ENCODE results near the gene TCEAL9.

DNA sequence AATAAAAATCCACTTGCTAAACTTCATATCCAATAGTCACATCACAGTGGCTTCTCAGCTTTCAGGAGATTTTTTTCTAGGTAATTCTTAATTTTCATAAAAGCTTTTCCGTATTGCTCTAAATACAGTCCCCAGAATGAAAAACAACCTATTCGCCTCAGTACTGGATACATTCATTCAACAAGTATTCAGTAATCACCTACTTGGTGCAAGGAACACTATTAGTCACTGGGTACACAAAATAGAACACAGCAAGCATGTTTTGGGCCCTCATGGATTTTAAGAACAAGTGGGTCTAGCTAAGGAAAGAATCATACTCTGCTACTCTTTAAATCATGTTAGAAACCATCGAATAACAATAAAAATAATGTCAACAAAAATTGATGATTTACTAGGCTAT is 17.3 kb downstream of the TCEAL9 start:
- TF ChIP-seq EZH2 (IDR thresholded peaks at IDR 0.05; ENCODE audit: borderline replicate concordance), result no peak
- TF ChIP-seq, protein P1, sequence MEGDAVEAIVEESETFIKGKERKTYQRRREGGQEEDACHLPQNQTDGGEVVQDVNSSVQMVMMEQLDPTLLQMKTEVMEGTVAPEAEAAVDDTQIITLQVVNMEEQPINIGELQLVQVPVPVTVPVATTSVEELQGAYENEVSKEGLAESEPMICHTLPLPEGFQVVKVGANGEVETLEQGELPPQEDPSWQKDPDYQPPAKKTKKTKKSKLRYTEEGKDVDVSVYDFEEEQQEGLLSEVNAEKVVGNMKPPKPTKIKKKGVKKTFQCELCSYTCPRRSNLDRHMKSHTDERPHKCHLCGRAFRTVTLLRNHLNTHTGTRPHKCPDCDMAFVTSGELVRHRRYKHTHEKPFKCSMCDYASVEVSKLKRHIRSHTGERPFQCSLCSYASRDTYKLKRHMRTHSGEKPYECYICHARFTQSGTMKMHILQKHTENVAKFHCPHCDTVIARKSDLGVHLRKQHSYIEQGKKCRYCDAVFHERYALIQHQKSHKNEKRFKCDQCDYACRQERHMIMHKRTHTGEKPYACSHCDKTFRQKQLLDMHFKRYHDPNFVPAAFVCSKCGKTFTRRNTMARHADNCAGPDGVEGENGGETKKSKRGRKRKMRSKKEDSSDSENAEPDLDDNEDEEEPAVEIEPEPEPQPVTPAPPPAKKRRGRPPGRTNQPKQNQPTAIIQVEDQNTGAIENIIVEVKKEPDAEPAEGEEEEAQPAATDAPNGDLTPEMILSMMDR (IDR thresholded peaks at IDR 0.05; ENCODE audit: poor library complexity), result no peak
